GM23338 (cell line): ENCODE data around the gene RCOR3. TPM values are rescaled to one million over a fixed set of nuclear protein-coding genes. Genes with fewer than 3 reads are reported as not detected.

ENCODE experiments used
- ATAC-seq: fragments of 200-7000 bp; cut with Tn5 transposase; 3 replicates; pipeline ENCODE4 v1.9.1; 2020
- DNase-seq: peaks from one replicate; pipeline ENCODE4 v3.0.0-alpha.2; 2015; ENCODE audit warnings: low spot score
- H2AFZ ChIP-seq: fragments of 200-600 bp; sonication (generic); 2 replicates; pipeline ENCODE4 v1.8.0; 2016; ENCODE audit warnings: antibody characterized with exemption, mild to moderate bottlenecking, moderate library complexity
- H3F3A ChIP-seq: fragments of 200-600 bp; sonication (generic); replicated peaks from 2 replicates; pipeline ENCODE4 v1.8.0; 2017; ENCODE audit warnings: antibody characterized with exemption, mixed run types, low read depth
- H3K27ac ChIP-seq: fragments of 200-600 bp; sonication (generic); 2 replicates; pipeline ENCODE4 v1.6.1; 2016; ENCODE audit warnings: low read depth
- H3K27me3 ChIP-seq: fragments of 200-600 bp; sonication (generic); 2 replicates; pipeline ENCODE4 v1.8.0; 2016; ENCODE audit warnings: mild to moderate bottlenecking, mixed run types, moderate library complexity; ENCODE audit not compliant: insufficient read depth
- H3K36me3 ChIP-seq: fragments of 200-600 bp; sonication (generic); 2 replicates; pipeline ENCODE4 v1.8.0; 2016; ENCODE audit warnings: mild to moderate bottlenecking; ENCODE audit not compliant: insufficient read depth
- H3K4me1 ChIP-seq: fragments of 200-600 bp; sonication (generic); 2 replicates; pipeline ENCODE4 v1.8.0; 2016; ENCODE audit warnings: mild to moderate bottlenecking, moderate library complexity; ENCODE audit not compliant: insufficient read depth
- H3K4me2 ChIP-seq: fragments of 200-600 bp; sonication (generic); 2 replicates; pipeline ENCODE4 v1.7.1; 2017; ENCODE audit warnings: mixed run types
- H3K4me3 ChIP-seq: fragments of 200-600 bp; sonication (generic); 2 replicates; pipeline ENCODE4 v1.6.1; 2016; ENCODE audit warnings: mixed run types
- H3K79me2 ChIP-seq: fragments of 200-600 bp; sonication (generic); replicated peaks from 2 replicates; pipeline ENCODE4 v1.8.0; 2017; ENCODE audit warnings: mild to moderate bottlenecking; ENCODE audit not compliant: insufficient read depth
- H3K9me2 ChIP-seq: fragments of 200-600 bp; sonication (generic); 2 replicates; pipeline ENCODE4 v1.8.0; 2017; ENCODE audit not compliant: insufficient read depth
- H4K20me1 ChIP-seq: fragments of 200-600 bp; sonication (generic); replicated peaks from 2 replicates; pipeline ENCODE4 v1.8.0; 2017; ENCODE audit warnings: mild to moderate bottlenecking; ENCODE audit not compliant: insufficient read depth
- H3K27ac Mint-ChIP-seq: 2 replicates; pipeline ENCODE4 v1.8.0; 2020; ENCODE audit warnings: inconsistent platforms, mild to moderate bottlenecking, moderate library complexity, mixed read lengths
- H3K27me3 Mint-ChIP-seq: 3 replicates; pipeline ENCODE4 v1.8.0; 2022; ENCODE audit warnings: low read depth, mild to moderate bottlenecking, moderate library complexity, mixed read lengths, inconsistent platforms; ENCODE audit not compliant: insufficient read depth, poor library complexity
- H3K36me3 Mint-ChIP-seq: 3 replicates; pipeline ENCODE4 v1.8.0; 2021; ENCODE audit warnings: low read depth, mild to moderate bottlenecking, inconsistent platforms, moderate library complexity, mixed read lengths
- H3K4me1 Mint-ChIP-seq: 3 replicates; pipeline ENCODE4 v1.8.0; 2020; ENCODE audit warnings: mild to moderate bottlenecking, inconsistent platforms, mixed read lengths
- H3K4me3 Mint-ChIP-seq: 3 replicates; pipeline ENCODE4 v1.8.0; 2021; ENCODE audit warnings: moderate library complexity, mild to moderate bottlenecking, inconsistent platforms, mixed read lengths
- H3K9me3 Mint-ChIP-seq: 3 replicates; pipeline ENCODE4 v1.8.0; 2020; ENCODE audit warnings: moderate library complexity, mild to moderate bottlenecking, inconsistent platforms, mixed read lengths
- CTCF ChIP-seq, 2 experiments: fragments of 200-600 bp in 1 of 2; sonication (generic) in 1 of 2; conservative IDR thresholded peaks; 2 replicates each; pipeline versions ENCODE4 v1.5.1 to v1.6.1; 2016 to 2017; ENCODE audit warnings: antibody characterized with exemption in 2 of 2, low read depth in 2 of 2, mild to moderate bottlenecking in 2 of 2, moderate library complexity in 1 of 2
- EZH2 ChIP-seq: fragments of 200-600 bp; sonication (generic); IDR thresholded peaks from one replicate; pipeline ENCODE4 v1.8.0; 2017; ENCODE audit warnings: antibody characterized with exemption, mild to moderate bottlenecking, low read depth; ENCODE audit not compliant: unreplicated experiment
- REST ChIP-seq: IDR thresholded peaks from one replicate; pipeline ENCODE4 v1.6.1; 2018; ENCODE audit warnings: antibody characterized with exemption; ENCODE audit not compliant: unreplicated experiment
- polyA plus RNA-seq: library from polyadenylated mRNA; unstranded; fragments of >200 nt; fragmentation: Nextera tagmentation; extraction: Ambion mirVana; gene quantifications from 2 replicates; pipeline ENCODE4 v1.2.1, GENCODE V29; 2016
- total RNA-seq: library from RNA; depleted of rRNA; stranded (reverse); fragments of >200 nt; shearing (Covaris generic); gene quantifications from 2 replicates; pipeline ENCODE4 v1.2.3, GENCODE V29; 2014

The RCOR3 gene
- total and polyA plus RNA-seq, 2 experiments from 2014 or later: 19.4 to 26.2 TPM

DNA sequence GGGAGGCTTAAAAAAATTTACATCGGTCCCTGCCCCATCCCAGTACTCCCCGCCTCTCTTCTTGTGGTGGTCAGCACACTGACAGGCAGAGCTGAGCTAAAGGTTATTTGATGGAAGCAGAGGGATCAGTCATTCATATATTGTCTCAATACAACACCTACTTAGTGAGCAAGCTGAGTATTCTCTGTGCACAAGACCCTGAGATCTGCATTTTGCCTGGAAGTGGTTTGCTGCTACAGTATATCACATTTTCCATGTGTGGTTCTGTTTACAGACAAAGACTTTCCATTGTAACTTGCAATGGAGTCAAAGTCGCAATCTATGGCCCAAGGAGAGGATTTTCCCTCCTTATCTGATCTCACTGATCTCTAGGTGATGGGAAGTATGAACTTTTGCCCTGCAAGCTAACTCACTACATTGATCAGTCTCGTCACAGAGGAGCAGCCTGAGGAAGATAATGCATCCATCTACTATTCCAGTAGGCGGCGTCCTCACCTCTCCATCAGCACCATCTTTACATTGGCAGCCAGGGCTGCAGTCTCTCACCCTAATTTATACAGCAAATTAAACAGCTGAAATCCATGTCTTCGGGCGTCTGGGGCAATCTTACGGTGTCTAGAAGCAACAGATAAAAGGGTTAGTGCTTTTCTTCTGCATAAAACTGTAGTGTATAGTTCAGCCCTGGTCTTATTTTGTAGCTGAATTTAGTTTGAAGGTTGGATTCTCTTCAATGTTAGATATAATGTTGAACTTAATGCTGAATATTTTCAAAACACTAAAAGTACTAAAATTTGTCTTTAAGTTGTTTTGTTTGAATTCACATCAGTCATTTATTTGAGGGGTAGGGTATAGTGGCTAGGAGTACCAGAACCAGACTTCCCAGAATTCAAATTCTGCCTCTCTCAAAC is 64.2 kb downstream of the RCOR3 start:
- H3F3A ChIP-seq: no peaks in the 10 kb centered on the region
- H3K4me2 ChIP-seq: no peak overlapping the region
- peaks cover 22% of the 10 kb centered on the region for H3K27me3 ChIP-seq
- ATAC-seq: peak; percentile 74
- no peaks in the 10 kb centered on the region; the same call in 1 of the 2 replicates for H4K20me1 ChIP-seq
- peak; percentile 85 for DNase-seq
- Mint-ChIP-seq H3K4me3 (no peak overlapping the region), H3K36me3 (peaks cover 5% of the 10 kb centered on the region; the same call in 1 of the 3 replicates), H3K9me3 (no peaks in the 10 kb centered on the region), H3K4me1 (peaks cover 17% of the 10 kb centered on the region), H3K27me3 (peaks cover 18% of the 10 kb centered on the region), H3K27ac (no peak overlapping the region)
- H3K4me1 ChIP-seq: peaks cover 13% of the 10 kb centered on the region
- TF ChIP-seq REST: no peak
- TF ChIP-seq CTCF (conservative IDR thresholded peaks at IDR 0.05; ENCODE audit: low read depth in 2 of 2): peak; percentile 90 to 95
- no peak overlapping the region for H3K27ac ChIP-seq
- H3K4me3 ChIP-seq: no peak overlapping the region
- no peaks in the 10 kb centered on the region for H3K36me3 ChIP-seq
- no peak overlapping the region for H2AFZ ChIP-seq
- H3K9me2 ChIP-seq: no peaks in the 10 kb centered on the region
- peaks cover 8% of the 10 kb centered on the region for H3K79me2 ChIP-seq

- ATAC-seq: no peak
- Mint-ChIP-seq H3K9me3 (no peaks in the 10 kb centered on the region), H3K4me3 (peak overlapping the region; percentile 82; the same call in 2 of the 3 replicates), H3K36me3 (peaks cover 6% of the 10 kb centered on the region), H3K27me3 (peaks cover 18% of the 10 kb centered on the region), H3K4me1 (peaks cover 33% of the 10 kb centered on the region), H3K27ac (no peak overlapping the region)
- no peak overlapping the region for H3K27ac ChIP-seq
- TF ChIP-seq EZH2: no peak
- peak in 1 of 2 experiments; percentile 29; a peak in 1 of 4 replicates for TF ChIP-seq CTCF (conservative IDR thresholded peaks at IDR 0.05; ENCODE audit: low read depth in 2 of 2)
- no peak for DNase-seq
- H3F3A ChIP-seq: no peaks in the 10 kb centered on the region
- no peaks in the 10 kb centered on the region; the same call in 1 of the 2 replicates for H4K20me1 ChIP-seq
- H3K27me3 ChIP-seq: peaks cover 22% of the 10 kb centered on the region
- no peaks in the 10 kb centered on the region for H3K36me3 ChIP-seq
- H3K79me2 ChIP-seq: peaks cover 23% of the 10 kb centered on the region
- H2AFZ ChIP-seq: no peak overlapping the region
- peaks cover 20% of the 10 kb centered on the region for H3K4me1 ChIP-seq
- H3K4me3 ChIP-seq: no peak overlapping the region
- no peaks in the 10 kb centered on the region for H3K9me2 ChIP-seq
- H3K4me2 ChIP-seq: no peak overlapping the region
These were observed 66.0 kb downstream of the RCOR3 start for GRCh38 chr1:211324992-211325775.
